ENCODE measurements around the gene CACNB4.

CACNB4 gene

DNA sequence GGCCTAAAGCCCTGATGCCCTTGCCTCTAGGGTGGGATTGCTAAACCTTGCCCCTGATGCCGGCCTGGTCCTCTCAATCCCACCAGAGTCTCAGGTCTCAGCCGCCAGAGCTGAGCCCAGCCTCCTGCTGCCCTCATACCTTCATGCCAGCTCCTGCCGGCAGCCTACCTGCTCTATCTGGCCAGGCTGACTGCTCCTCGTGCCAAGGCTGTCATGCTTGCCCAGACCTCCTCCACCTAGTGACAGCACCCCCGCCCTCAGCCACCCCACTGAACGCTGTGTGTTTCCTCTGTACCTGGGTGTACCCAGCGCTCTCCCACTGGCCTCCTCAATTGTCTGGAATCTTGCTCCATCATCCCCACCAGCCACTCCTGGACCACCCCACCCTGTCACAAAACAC is 120.1 kb downstream of the CACNB4 start:
- no peak overlapping the region for H3K27ac ChIP-seq

DNA sequence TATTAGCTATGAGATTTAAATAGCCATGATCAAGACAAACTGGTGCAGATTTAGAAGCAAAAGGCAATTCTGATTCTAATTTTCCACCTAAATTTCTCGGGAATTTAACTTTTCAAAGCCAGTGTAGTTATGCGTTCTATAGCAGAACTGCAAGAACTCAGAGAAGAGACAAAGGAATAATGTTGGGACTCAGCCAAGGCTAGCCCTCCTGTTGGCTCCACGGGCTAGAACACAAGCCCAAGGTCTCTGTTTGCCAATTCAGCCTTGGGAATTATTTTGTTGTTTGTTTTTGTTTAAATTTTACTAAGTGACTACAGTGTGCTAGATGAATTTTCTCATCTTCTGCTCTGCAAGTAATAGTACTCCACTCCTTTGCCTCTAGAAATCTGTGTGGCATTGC is 121.2 kb downstream of the CACNB4 start:
- no peaks in the 10 kb centered on the region for H3K36me3 ChIP-seq
- no peaks in the 10 kb centered on the region for H3K27me3 ChIP-seq
- TF ChIP-seq, protein P1, sequence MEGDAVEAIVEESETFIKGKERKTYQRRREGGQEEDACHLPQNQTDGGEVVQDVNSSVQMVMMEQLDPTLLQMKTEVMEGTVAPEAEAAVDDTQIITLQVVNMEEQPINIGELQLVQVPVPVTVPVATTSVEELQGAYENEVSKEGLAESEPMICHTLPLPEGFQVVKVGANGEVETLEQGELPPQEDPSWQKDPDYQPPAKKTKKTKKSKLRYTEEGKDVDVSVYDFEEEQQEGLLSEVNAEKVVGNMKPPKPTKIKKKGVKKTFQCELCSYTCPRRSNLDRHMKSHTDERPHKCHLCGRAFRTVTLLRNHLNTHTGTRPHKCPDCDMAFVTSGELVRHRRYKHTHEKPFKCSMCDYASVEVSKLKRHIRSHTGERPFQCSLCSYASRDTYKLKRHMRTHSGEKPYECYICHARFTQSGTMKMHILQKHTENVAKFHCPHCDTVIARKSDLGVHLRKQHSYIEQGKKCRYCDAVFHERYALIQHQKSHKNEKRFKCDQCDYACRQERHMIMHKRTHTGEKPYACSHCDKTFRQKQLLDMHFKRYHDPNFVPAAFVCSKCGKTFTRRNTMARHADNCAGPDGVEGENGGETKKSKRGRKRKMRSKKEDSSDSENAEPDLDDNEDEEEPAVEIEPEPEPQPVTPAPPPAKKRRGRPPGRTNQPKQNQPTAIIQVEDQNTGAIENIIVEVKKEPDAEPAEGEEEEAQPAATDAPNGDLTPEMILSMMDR (IDR thresholded peaks at IDR 0.05), result no peak
- H3K4me1 ChIP-seq (ENCODE audit: control insufficient read depth in 1 of 2, insufficient read depth in 1 of 2, low read depth in 1 of 2, low read length in 1 of 2), result no peaks in the 10 kb centered on the region
- no peak overlapping the region for H3K27ac ChIP-seq
- no peaks in the 10 kb centered on the region for H3K9me3 ChIP-seq
- no peak overlapping the region for H3K4me3 ChIP-seq (ENCODE audit: low read depth in 1 of 2, low read length in 1 of 2)

More for the DNA sequence above, 120.1 kb downstream of the CACNB4 start:
- TF ChIP-seq, protein P1 (IDR thresholded peaks at IDR 0.05), result no peak
- H3K4me3 ChIP-seq (ENCODE audit: low read depth in 1 of 2, low read length in 1 of 2), result no peak overlapping the region
- no peaks in the 10 kb centered on the region for H3K27me3 ChIP-seq
- H3K9me3 ChIP-seq, result no peaks in the 10 kb centered on the region
- no peaks in the 10 kb centered on the region for H3K4me1 ChIP-seq (ENCODE audit: control insufficient read depth in 1 of 2, insufficient read depth in 1 of 2, low read depth in 1 of 2, low read length in 1 of 2)
- H3K36me3 ChIP-seq, result no peaks in the 10 kb centered on the region

GRCh38 chr2:151976945-151977353 is 121.9 kb downstream of the CACNB4 start:
- Histone ChIP-seq H3K4me3 (ENCODE audit: low read depth in 1 of 2, low read length in 1 of 2) (no peak overlapping the region), H3K36me3 (no peaks in the 10 kb centered on the region), H3K9me3 (no peaks in the 10 kb centered on the region), H3K4me1 (ENCODE audit: control insufficient read depth in 1 of 2, insufficient read depth in 1 of 2, low read depth in 1 of 2, low read length in 1 of 2) (no peaks in the 10 kb centered on the region), H3K27ac (no peak overlapping the region), H3K27me3 (no peaks in the 10 kb centered on the region)
- TF ChIP-seq, protein P1 (IDR thresholded peaks at IDR 0.05), result no peak

DNA sequence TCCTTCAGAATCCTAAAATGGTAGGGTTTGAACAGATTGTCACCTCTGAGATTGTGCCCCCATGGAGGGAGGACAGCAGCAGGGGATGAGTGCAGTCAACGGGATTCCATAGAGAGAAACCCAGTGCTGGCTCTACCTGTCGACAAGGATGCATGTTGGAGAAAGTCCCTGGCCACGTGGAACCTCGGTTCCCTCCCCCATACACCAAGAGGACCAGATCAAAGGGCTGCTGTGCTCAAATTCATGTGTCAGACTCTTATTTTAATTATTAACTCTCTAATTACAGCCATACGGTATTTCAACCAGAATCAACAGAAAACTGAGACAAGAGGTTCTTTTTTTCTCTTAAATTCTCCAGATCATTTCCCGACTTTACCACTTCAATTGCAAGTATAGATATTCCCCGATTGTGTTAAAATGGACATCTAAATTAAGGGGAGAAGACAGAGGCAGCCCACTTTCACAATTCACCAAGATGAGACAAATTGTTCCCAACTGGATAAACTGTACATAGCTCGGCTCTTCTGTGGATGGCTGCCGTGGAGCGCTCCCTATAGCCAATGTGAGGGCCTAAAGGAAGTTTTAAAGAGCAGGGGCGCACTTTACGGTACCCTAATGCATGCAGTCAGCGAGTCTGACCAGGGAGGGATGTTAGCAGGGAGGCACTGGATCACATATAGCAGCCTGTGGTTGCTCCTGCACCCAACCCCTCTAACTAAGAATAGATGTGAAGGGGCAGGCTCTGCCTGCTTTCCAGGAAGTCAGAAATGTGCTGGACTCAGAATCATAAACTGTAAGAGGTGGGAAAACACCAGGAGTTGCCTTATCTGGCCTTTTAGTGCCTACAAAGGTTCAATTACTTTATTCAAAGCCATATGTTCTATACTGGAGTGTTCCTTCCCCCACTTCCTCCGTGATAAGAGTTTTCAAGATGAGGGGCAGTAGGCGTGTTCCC is 123.1 kb downstream of the CACNB4 start:
- Histone ChIP-seq H3K4me1 (ENCODE audit: control insufficient read depth in 1 of 2, insufficient read depth in 1 of 2, low read depth in 1 of 2, low read length in 1 of 2) (no peaks in the 10 kb centered on the region), H3K9me3 (no peaks in the 10 kb centered on the region), H3K27me3 (no peaks in the 10 kb centered on the region), H3K27ac (no peak overlapping the region), H3K36me3 (no peaks in the 10 kb centered on the region), H3K4me3 (ENCODE audit: low read depth in 1 of 2, low read length in 1 of 2) (no peak overlapping the region)
- TF ChIP-seq, protein P1 (IDR thresholded peaks at IDR 0.05), result no peak

- no peak overlapping the region for H3K4me3 ChIP-seq (ENCODE audit: low read depth in 1 of 2, low read length in 1 of 2)
- H3K27ac ChIP-seq, result no peak overlapping the region
Measured at GRCh38 chr2:151974988-151975387, 123.9 kb downstream of the CACNB4 start.

More at GRCh38 chr2:151974988-151975387, 123.9 kb downstream of the CACNB4 start:
- TF ChIP-seq, protein P1 (IDR thresholded peaks at IDR 0.05), result no peak
- Histone ChIP-seq H3K4me1 (ENCODE audit: control insufficient read depth in 1 of 2, insufficient read depth in 1 of 2, low read depth in 1 of 2, low read length in 1 of 2) (no peaks in the 10 kb centered on the region), H3K36me3 (no peaks in the 10 kb centered on the region), H3K27me3 (no peaks in the 10 kb centered on the region), H3K9me3 (no peaks in the 10 kb centered on the region)

All from neutrophil (primary cell).